Right lobe of liver (tissue), 4 donors: ENCODE data around the gene GMIP.

Experiments
- CTCF ChIP-seq, 4 donors: fragments of 200-600 bp in 3 of 4; fragments of 450-650 bp in 1 of 4; IDR thresholded peaks; one replicate each; pipeline versions ENCODE4 v1.5.1 to v1.8.0; 2016 to 2022; ENCODE audit warnings: antibody characterized with exemption in 4 of 4, mild to moderate bottlenecking in 2 of 4
- POLR2A ChIP-seq: fragments of 450-650 bp; IDR thresholded peaks from one replicate; pipeline ENCODE4 v1.6.1; 2017; ENCODE audit warnings: antibody characterized with exemption, mild to moderate bottlenecking
- donor health status: DM: no; HTN: no; CAD: no.
- donor health status: DM: no; HTN: no; CAD: no.
- donor health status: DM: no; HTN: yes; CAD: no.

- TF ChIP-seq CTCF (IDR thresholded peaks at IDR 0.05), result no peak
- no peak for TF ChIP-seq POLR2A
Observed at GRCh38 chr19:19649155-19649554, 5.7 kb upstream of the GMIP start.
